Endothelial cell of umbilical vein (primary cell): ENCODE results near the gene SLC1A3. TPM values are rescaled to one million over a fixed set of nuclear protein-coding genes. Genes with fewer than 3 reads are reported as not detected.

Experiments used
- BruUV-seq: library from RNA; stranded (reverse); fragments of 400-500 nt; replicated peaks from 2 replicates; lab custom pipeline; 2021; lab: Mats Ljungman, UMichigan
- CTCF ChIA-PET: fragments of 300-600, 350-600 bp; sonication (Branson Sonifier 250); formaldehyde crosslinking; loops from one replicate; lab custom pipeline; 2021; ENCODE audit warnings: antibody characterized with exemption, inconsistent platforms; lab: Charles Lee
- POLR2A ChIA-PET: fragments of 300-600, 350-600 bp; sonication (Branson Sonifier 250); formaldehyde crosslinking; loops from one replicate; lab custom pipeline; 2021; ENCODE audit warnings: antibody characterized with exemption, inconsistent platforms; lab: Charles Lee
- DNase-seq: peaks from one replicate; pipeline ENCODE4 v3.0.0-alpha.2; 2011; ENCODE audit warnings: low read depth, low spot score
- FAIRE-seq: peaks from 2 replicates; lab custom pipeline; 2011; peaks lifted over from hg19 to GRCh38; lab: Jason Lieb, UNC
- H2AFZ ChIP-seq: 2 replicates; pipeline ENCODE4 v1.6.0; 2012; ENCODE audit warnings: low read depth, low read length, control low read depth, inconsistent platforms
- H3K27ac ChIP-seq: 2 replicates; pipeline ENCODE4 v1.5.1; 2011; ENCODE audit warnings: low read depth, mild to moderate bottlenecking, control low read depth, low read length, moderate library complexity; ENCODE audit not compliant: insufficient read depth
- H3K27me3 ChIP-seq, 2 experiments: 2 replicates each; pipeline versions ENCODE4 v1.6.0 to v1.6.1; 2011; ENCODE audit warnings: low read length in 2 of 2, mixed read lengths in 1 of 2; ENCODE audit not compliant: control insufficient read depth in 2 of 2, insufficient read depth in 2 of 2
- H3K36me3 ChIP-seq, 2 experiments: 2 replicates in 1 of 2; 3 replicates in 1 of 2; pipeline ENCODE4 v1.5.1; 2011; ENCODE audit warnings: low read length in 2 of 2, mild to moderate bottlenecking in 1 of 2, moderate library complexity in 1 of 2; ENCODE audit not compliant: control insufficient read depth in 2 of 2, insufficient read depth in 2 of 2; ENCODE audit errors: extremely low read depth in 1 of 2
- H3K4me1 ChIP-seq: 3 replicates; pipeline ENCODE4 v1.5.1; 2011; ENCODE audit warnings: mild to moderate bottlenecking, low read length; ENCODE audit not compliant: control insufficient read depth, insufficient read depth; ENCODE audit errors: extremely low read depth
- H3K4me2 ChIP-seq: 2 replicates; pipeline ENCODE4 v1.6.1; 2011; ENCODE audit warnings: low read length, control low read depth, mixed read lengths; ENCODE audit not compliant: insufficient read depth
- H3K4me3 ChIP-seq, 3 experiments: fragments of 200-600 bp in 1 of 3; sonication (generic), shearing (Covaris generic) in 1 of 3; replicated peaks in 1 of 3; 2 replicates each; pipeline ENCODE4 v1.5.1; 2011 to 2016; ENCODE audit warnings: control low read depth in 3 of 3, low read length in 3 of 3, mild to moderate bottlenecking in 2 of 3, inconsistent platforms in 1 of 3, low read depth in 1 of 3, moderate library complexity in 1 of 3; ENCODE audit not compliant: insufficient read depth in 1 of 3
- H3K79me2 ChIP-seq: 2 replicates; pipeline ENCODE4 v1.6.0; 2012; ENCODE audit warnings: low read length, inconsistent platforms; ENCODE audit not compliant: control insufficient read depth, insufficient read depth
- H3K9ac ChIP-seq: replicated peaks from 2 replicates; pipeline ENCODE3; 2011; ENCODE audit warnings: low read length, control low read depth; ENCODE audit not compliant: insufficient read depth; ENCODE audit errors: extremely low read depth
- H3K9me1 ChIP-seq: replicated peaks from 3 replicates; pipeline ENCODE4 v1.6.0; 2011; ENCODE audit warnings: mild to moderate bottlenecking, low read length; ENCODE audit not compliant: control insufficient read depth, insufficient read depth; ENCODE audit errors: extremely low read depth
- H3K9me3 ChIP-seq: replicated peaks from 2 replicates; pipeline ENCODE4 v1.5.1; 2012; ENCODE audit warnings: low read length, inconsistent platforms; ENCODE audit not compliant: control insufficient read depth, insufficient read depth
- H4K20me1 ChIP-seq: replicated peaks from 2 replicates; pipeline ENCODE3; 2011; ENCODE audit warnings: mild to moderate bottlenecking, low read length; ENCODE audit not compliant: control insufficient read depth, insufficient read depth; ENCODE audit errors: extremely low read depth
- EZH2 ChIP-seq: IDR thresholded peaks from 2 replicates; pipeline ENCODE4 v1.6.1; 2012; ENCODE audit warnings: borderline replicate concordance, low read depth, mild to moderate bottlenecking, moderate library complexity, low read length, inconsistent platforms; ENCODE audit not compliant: severe bottlenecking
- FOS ChIP-seq: IDR thresholded peaks from 2 replicates; pipeline ENCODE4 v1.6.1; 2011; ENCODE audit warnings: mild to moderate bottlenecking, low read length, moderate library complexity, borderline replicate concordance; ENCODE audit not compliant: insufficient read depth
- GATA2 ChIP-seq: IDR thresholded peaks from 2 replicates; pipeline ENCODE4 v1.7.0; 2011; ENCODE audit warnings: low read depth, mild to moderate bottlenecking, moderate library complexity, mixed read lengths, low read length; ENCODE audit not compliant: insufficient read length, insufficient read depth
- JUN ChIP-seq: IDR thresholded peaks from 2 replicates; pipeline ENCODE4 v1.6.1; 2011; ENCODE audit warnings: borderline replicate concordance, low read depth; ENCODE audit not compliant: insufficient read length, insufficient read depth
- MYC ChIP-seq: IDR thresholded peaks from one replicate; pipeline ENCODE4 v1.6.1; 2011; ENCODE audit warnings: mild to moderate bottlenecking, low read depth, low read length
- POLR2A ChIP-seq: IDR thresholded peaks from 2 replicates; pipeline ENCODE4 v1.6.1; 2012; ENCODE audit warnings: low read depth, mild to moderate bottlenecking, control low read depth, low read length
- POLR2AphosphoS5 ChIP-seq: IDR thresholded peaks from 2 replicates; pipeline ENCODE4 v1.6.1; 2012; ENCODE audit warnings: low read depth, mild to moderate bottlenecking, control low read depth, low read length, moderate library complexity; ENCODE audit not compliant: insufficient read depth
- dilution Hi-C: fragments of 300-500 bp; cut with MboI; formaldehyde crosslinking; loops from one replicate; pipeline ENCODE4 v1.15.0; 2019; ENCODE audit warnings: low sequenced_read_pairs; ENCODE audit not compliant: extremely low pct_ligation_motif_present
- intact Hi-C: fragments of 100-400 bp; cut with micrococcal nuclease; formaldehyde crosslinking; loops from one replicate; pipeline ENCODE4 v1.10.0; 2022
- polyA plus RNA-seq, 4 experiments: library from polyadenylated mRNA; depleted of rRNA in 3 of 4; stranded (reverse) in 3 of 4; unstranded in 1 of 4; fragments of >200 nt; gene quantifications; 2 replicates each; pipeline versions ENCODE4 v1.2.1 to v1.2.3, GENCODE V29; 2011 to 2012; ENCODE audit warnings: missing spikeins in 1 of 4
- total RNA-seq: library from RNA; stranded (reverse); gene quantifications from 2 replicates; pipeline ENCODE4 v1.2.3, GENCODE V29; 2021
- TF ChIP-seq, protein P1 (sequence below), 2 donors: IDR thresholded peaks; 1 replicate in 1 of 2; 2 replicates in 1 of 2; pipeline ENCODE4 v1.5.1; 2011; ENCODE audit warnings: low read length in 2 of 2, mild to moderate bottlenecking in 2 of 2, moderate library complexity in 2 of 2, control low read depth in 1 of 2, inconsistent platforms in 1 of 2, low read depth in 1 of 2; ENCODE audit not compliant: insufficient read depth in 1 of 2; ENCODE audit errors: extremely low read depth in 1 of 2
- TF ChIP-seq, protein P2 (sequence below): IDR thresholded peaks from 2 replicates; pipeline ENCODE4 v1.6.1; 2011; ENCODE audit not compliant: insufficient read depth, insufficient read length

SLC1A3 gene
- total and polyA plus RNA-seq, 2 donors (not counting 3 experiments of a cell fraction or from before 2014, with no cell fraction given): 0.36 TPM; not detected in 1

DNA sequence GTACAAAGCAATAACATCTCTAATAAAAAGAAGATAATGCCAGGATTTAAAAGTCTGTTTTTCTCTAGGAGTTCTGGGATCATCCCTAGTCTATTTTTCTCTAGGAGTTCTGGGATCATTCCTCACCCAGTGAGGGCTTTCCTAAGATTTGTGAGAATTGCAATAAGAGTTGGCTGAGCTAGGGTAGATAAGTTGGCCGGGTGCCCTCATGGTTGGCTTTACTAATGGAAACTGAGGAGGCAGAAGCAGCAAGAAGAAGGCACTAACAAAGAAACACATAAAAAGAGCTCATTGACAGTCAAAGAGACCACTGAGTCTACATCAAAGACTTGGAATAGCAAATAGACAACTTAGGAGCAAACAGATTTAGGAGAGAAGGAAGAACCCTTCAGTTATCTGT lies 4.2 kb downstream of the SLC1A3 start:
- Histone ChIP-seq H3K27ac (no peak overlapping the region), H4K20me1 (no peaks in the 10 kb centered on the region), H3K36me3 (no peaks in the 10 kb centered on the region), H3K4me3 (no peak overlapping the region), H3K9me1 (no peaks in the 10 kb centered on the region), H3K79me2 (no peaks in the 10 kb centered on the region), H3K9ac (no peak overlapping the region), H2AFZ (no peak overlapping the region), H3K4me1 (peaks cover 6% of the 10 kb centered on the region), H3K27me3 (peaks cover 10 to 21% of the 10 kb centered on the region in 2 experiments), H3K4me2 (no peak overlapping the region), H3K9me3 (no peaks in the 10 kb centered on the region)
- ChIA-PET POLR2A (no interaction called here), CTCF (no interaction called here)
- FAIRE-seq (no peak), DNase-seq (no peak)
- dilution Hi-C loops (no loop called here), intact Hi-C loops (no loop called here)
- no peak for TF ChIP-seq GATA2
- TF ChIP-seq FOS: no peak
- TF ChIP-seq POLR2A: no peak
- TF ChIP-seq EZH2: no peak
- TF ChIP-seq MYC: no peak
- BruUV-seq: no TSS peak

DNA sequence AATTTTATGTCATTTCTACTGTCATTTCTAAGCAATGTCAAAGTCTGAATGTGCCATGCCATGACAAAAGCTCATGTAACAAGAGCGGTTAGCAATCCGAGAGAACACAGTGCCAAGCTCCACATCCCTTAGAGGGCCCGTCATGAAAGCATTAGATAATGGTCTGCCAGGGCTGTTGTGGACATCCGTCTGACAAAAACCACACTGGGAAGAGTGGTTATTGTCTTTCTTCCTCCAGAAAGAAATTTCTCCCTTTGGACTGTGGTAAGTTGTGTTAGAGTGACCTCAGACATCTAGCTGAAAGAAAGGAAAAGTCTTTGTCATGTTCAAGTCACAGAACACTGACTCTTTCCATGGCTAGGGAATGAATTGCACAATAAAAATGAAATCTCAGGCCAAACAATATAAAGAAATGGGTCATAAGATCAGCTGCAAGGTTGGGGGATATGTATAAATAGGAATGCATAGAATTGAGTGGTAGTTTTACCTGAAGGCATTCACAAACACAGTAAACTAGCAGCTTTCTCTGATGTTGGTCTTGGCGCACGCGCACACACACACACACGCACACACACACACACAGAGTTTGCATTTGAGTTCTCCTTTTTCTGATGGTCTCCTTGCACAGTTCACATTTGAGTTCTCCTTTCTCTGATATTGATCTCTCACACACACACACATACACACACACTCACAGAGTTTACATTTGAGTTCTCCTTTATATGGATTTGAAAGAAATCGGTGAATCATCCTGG lies 5.3 kb downstream of the SLC1A3 start:
- TF ChIP-seq, protein P1, sequence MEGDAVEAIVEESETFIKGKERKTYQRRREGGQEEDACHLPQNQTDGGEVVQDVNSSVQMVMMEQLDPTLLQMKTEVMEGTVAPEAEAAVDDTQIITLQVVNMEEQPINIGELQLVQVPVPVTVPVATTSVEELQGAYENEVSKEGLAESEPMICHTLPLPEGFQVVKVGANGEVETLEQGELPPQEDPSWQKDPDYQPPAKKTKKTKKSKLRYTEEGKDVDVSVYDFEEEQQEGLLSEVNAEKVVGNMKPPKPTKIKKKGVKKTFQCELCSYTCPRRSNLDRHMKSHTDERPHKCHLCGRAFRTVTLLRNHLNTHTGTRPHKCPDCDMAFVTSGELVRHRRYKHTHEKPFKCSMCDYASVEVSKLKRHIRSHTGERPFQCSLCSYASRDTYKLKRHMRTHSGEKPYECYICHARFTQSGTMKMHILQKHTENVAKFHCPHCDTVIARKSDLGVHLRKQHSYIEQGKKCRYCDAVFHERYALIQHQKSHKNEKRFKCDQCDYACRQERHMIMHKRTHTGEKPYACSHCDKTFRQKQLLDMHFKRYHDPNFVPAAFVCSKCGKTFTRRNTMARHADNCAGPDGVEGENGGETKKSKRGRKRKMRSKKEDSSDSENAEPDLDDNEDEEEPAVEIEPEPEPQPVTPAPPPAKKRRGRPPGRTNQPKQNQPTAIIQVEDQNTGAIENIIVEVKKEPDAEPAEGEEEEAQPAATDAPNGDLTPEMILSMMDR (IDR thresholded peaks at IDR 0.05; ENCODE audit: extremely low read depth in 1 of 2, insufficient read depth in 1 of 2, low read depth in 1 of 2, low read length in 2 of 2): no peak
- TF ChIP-seq EZH2: no peak
- no peak for TF ChIP-seq FOS
- no peak for TF ChIP-seq POLR2A
- TF ChIP-seq MYC: no peak
- TF ChIP-seq, protein P2, sequence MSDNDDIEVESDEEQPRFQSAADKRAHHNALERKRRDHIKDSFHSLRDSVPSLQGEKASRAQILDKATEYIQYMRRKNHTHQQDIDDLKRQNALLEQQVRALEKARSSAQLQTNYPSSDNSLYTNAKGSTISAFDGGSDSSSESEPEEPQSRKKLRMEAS: no peak
- TF ChIP-seq JUN: no peak
- TF ChIP-seq POLR2AphosphoS5: no peak
- TF ChIP-seq GATA2: no peak

More for the DNA sequence above, 5.3 kb downstream of the SLC1A3 start:
- Histone ChIP-seq H3K9ac (no peak overlapping the region), H3K27ac (no peak overlapping the region), H3K36me3 (no peaks in the 10 kb centered on the region), H3K4me3 (no peak overlapping the region), H3K9me1 (no peaks in the 10 kb centered on the region), H2AFZ (no peak overlapping the region), H3K79me2 (no peaks in the 10 kb centered on the region), H3K27me3 (peaks cover 6 to 18% of the 10 kb centered on the region in 2 experiments), H3K4me2 (no peak overlapping the region), H3K4me1 (peaks cover 6% of the 10 kb centered on the region), H3K9me3 (no peaks in the 10 kb centered on the region), H4K20me1 (no peaks in the 10 kb centered on the region)
- no peak for FAIRE-seq
- BruUV-seq: no TSS peak
- ChIA-PET CTCF (interaction anchor here (1.2 kb wide), 1 partner anchor 79 kb away, joined by 4 read pairs; no protein-coding TSS in a partner anchor), POLR2A (no interaction called here)
- no peak for DNase-seq
- intact Hi-C loops: no loop called here
- dilution Hi-C loops: no loop called here
